GM18502 (cell line): Measurements from ENCODE around the gene VCP.
"Not testable (repeated sequence)": the region's sequence is repeated elsewhere in the genome, so short reads cannot be mapped to it uniquely, and the experiment has no call there.

ENCODE experiments used
- ATAC-seq: cut with Tn5 transposase; IDR thresholded peaks from one replicate; pipeline ENCODE4 v1.9.1; 2021; ENCODE audit warnings: mild to moderate bottlenecking; ENCODE audit not compliant: unreplicated experiment, poor library complexity

VCP gene

GRCh38 chr9:35029241-35029640 is 43.2 kb downstream of the VCP start:
- ATAC-seq, result no peak

- no peak for ATAC-seq
These were observed 44.1 kb downstream of the VCP start for GRCh38 chr9:35028341-35028740.

- no peak for ATAC-seq
These were observed 44.6 kb downstream of the VCP start for GRCh38 chr9:35027860-35028259.

GRCh38 chr9:35027374-35027773 is 45.1 kb downstream of the VCP start:
- ATAC-seq, result no peak

- ATAC-seq, result no peak
These were observed 45.8 kb downstream of the VCP start for GRCh38 chr9:35026671-35027070.

- ATAC-seq, result not testable (repeated sequence)
These were observed 49.0 kb downstream of the VCP start for GRCh38 chr9:35023443-35023842.

GRCh38 chr9:35014517-35014916 is 57.9 kb downstream of the VCP start:
- no peak for ATAC-seq

GRCh38 chr9:35010351-35010958 is 62.0 kb downstream of the VCP start:
- no peak for ATAC-seq
